HepG2 (cell line): ENCODE measurements around the gene WDR89.

ENCODE experiments used
- FOXA1 ChIP-seq, 2 experiments: fragments of 450-650 bp in 1 of 2; sonication (generic) in 1 of 2; formaldehyde crosslinking in 1 of 2; IDR thresholded peaks; 2 replicates each; pipeline versions ENCODE4 v1.4.0 to v1.6.1; 2016 to 2020; ENCODE audit warnings: missing genetic modification reagents in 1 of 2
- HNF4G ChIP-seq, 2 experiments: sonication (generic) in 1 of 2; formaldehyde crosslinking in 1 of 2; IDR thresholded peaks; 2 replicates each; pipeline versions ENCODE4 v1.4.0 to v1.6.1; 2011 to 2020; ENCODE audit warnings: borderline replicate concordance in 2 of 2, low read depth in 2 of 2, mild to moderate bottlenecking in 2 of 2, low read length in 1 of 2, missing genetic modification reagents in 1 of 2, moderate library complexity in 1 of 2
- JUND ChIP-seq: sonication (generic); formaldehyde crosslinking; IDR thresholded peaks from 2 replicates; pipeline ENCODE4 v1.8.0; 2022; ENCODE audit warnings: mild to moderate bottlenecking, missing genetic modification reagents
- KDM6A ChIP-seq: IDR thresholded peaks from 2 replicates; pipeline ENCODE4 v1.6.1; 2016; ENCODE audit warnings: low read depth
- MBD4 ChIP-seq: IDR thresholded peaks from 2 replicates; pipeline ENCODE4 v1.6.1; 2012; ENCODE audit warnings: low read length, inconsistent platforms, borderline replicate concordance
- NR1H2 ChIP-seq: sonication (generic); formaldehyde crosslinking; IDR thresholded peaks from 2 replicates; pipeline ENCODE4 v1.8.1; 2022; ENCODE audit warnings: low read depth, missing genetic modification reagents, borderline replicate concordance
- PHB2 ChIP-seq: fragments of 450-650 bp; IDR thresholded peaks from 2 replicates; pipeline ENCODE4 v1.6.1; 2018; ENCODE audit not compliant: partially characterized antibody
- SPEN ChIP-seq: sonication (generic); formaldehyde crosslinking; IDR thresholded peaks from 2 replicates; pipeline ENCODE4 v1.5.1; 2020; ENCODE audit warnings: low read depth, mild to moderate bottlenecking, missing genetic modification reagents
- TF ChIP-seq, protein P1 (sequence below): sonication (generic); formaldehyde crosslinking; IDR thresholded peaks from 2 replicates; pipeline ENCODE4 v1.8.1; 2023; ENCODE audit warnings: mild to moderate bottlenecking, missing genetic modification reagents
- TF ChIP-seq, protein P2 (sequence below): sonication (generic); formaldehyde crosslinking; IDR thresholded peaks from 2 replicates; pipeline ENCODE4 v1.4.0; 2020; ENCODE audit warnings: mild to moderate bottlenecking, missing genetic modification reagents
- TF ChIP-seq, protein P3 (sequence below): IDR thresholded peaks from 2 replicates; pipeline ENCODE4 v1.6.1; 2016

DNA sequence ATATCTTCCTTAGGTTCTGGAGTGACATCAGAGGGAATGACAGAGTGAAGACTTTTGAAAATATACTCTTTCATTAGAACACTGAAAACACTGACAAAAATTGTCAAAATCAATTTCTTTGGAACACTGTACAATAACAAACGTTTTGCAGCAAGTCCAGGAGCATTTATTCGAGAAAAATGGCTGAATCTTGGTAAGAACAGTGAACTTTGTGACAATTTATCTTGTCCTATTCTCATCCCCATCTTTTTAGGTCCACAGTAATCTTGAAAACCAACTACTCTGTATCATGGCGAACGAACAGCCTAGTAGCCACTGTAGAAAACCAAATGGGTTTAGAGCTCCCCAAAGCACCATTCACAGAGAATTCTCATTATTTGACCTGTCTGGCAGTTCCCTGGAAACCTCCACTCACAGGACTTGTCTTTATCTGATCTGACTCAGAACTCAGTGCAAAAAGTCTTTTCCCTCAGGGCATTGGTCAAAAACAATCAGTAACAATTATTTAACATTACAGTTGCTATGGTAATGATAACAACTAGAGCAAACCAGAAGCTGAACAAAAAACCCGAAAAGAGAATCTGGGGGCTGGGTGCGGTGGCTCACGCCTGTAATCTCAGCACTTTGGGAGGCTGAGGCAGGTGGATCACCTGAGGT, 78.2 kb downstream of the WDR89 start:
- TF ChIP-seq NR1H2 (CRISPR knock-in tag), result no peak
- TF ChIP-seq HNF4G (IDR thresholded peaks at IDR 0.05; ENCODE audit: borderline replicate concordance, low read depth, low read length), result no peak
- TF ChIP-seq HNF4G (CRISPR knock-in tag; IDR thresholded peaks at IDR 0.05; ENCODE audit: borderline replicate concordance, low read depth), result no peak
- TF ChIP-seq JUND, result no peak
- no peak for TF ChIP-seq PHB2
- no peak for TF ChIP-seq KDM6A (CRISPR knock-in tag)
- no peak for TF ChIP-seq SPEN (CRISPR knock-in tag)
- no peak for TF ChIP-seq MBD4
- TF ChIP-seq, protein P1, sequence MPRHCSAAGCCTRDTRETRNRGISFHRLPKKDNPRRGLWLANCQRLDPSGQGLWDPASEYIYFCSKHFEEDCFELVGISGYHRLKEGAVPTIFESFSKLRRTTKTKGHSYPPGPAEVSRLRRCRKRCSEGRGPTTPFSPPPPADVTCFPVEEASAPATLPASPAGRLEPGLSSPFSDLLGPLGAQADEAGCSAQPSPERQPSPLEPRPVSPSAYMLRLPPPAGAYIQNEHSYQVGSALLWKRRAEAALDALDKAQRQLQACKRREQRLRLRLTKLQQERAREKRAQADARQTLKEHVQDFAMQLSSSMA (CRISPR knock-in tag), result no peak
- no peak for TF ChIP-seq FOXA1 (IDR thresholded peaks at IDR 0.05)
- no peak for TF ChIP-seq FOXA1 (CRISPR knock-in tag; IDR thresholded peaks at IDR 0.05)
- TF ChIP-seq, protein P2, sequence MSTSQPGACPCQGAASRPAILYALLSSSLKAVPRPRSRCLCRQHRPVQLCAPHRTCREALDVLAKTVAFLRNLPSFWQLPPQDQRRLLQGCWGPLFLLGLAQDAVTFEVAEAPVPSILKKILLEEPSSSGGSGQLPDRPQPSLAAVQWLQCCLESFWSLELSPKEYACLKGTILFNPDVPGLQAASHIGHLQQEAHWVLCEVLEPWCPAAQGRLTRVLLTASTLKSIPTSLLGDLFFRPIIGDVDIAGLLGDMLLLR (CRISPR knock-in tag), result no peak
- TF ChIP-seq, protein P3, sequence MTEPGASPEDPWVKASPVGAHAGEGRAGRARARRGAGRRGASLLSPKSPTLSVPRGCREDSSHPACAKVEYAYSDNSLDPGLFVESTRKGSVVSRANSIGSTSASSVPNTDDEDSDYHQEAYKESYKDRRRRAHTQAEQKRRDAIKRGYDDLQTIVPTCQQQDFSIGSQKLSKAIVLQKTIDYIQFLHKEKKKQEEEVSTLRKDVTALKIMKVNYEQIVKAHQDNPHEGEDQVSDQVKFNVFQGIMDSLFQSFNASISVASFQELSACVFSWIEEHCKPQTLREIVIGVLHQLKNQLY (CRISPR knock-in tag), result no peak
